NCI-H1105 (cell line): ENCODE data around the gene SAMD10.
"Not testable (repeated sequence)": the region's sequence is repeated elsewhere in the genome, so short reads cannot be mapped to it uniquely, and the experiment has no call there.

Source experiments
- DNase-seq: peaks from one replicate; lab custom pipeline; 2025; lab: John Stamatoyannopoulos, UW

SAMD10 gene

DNA sequence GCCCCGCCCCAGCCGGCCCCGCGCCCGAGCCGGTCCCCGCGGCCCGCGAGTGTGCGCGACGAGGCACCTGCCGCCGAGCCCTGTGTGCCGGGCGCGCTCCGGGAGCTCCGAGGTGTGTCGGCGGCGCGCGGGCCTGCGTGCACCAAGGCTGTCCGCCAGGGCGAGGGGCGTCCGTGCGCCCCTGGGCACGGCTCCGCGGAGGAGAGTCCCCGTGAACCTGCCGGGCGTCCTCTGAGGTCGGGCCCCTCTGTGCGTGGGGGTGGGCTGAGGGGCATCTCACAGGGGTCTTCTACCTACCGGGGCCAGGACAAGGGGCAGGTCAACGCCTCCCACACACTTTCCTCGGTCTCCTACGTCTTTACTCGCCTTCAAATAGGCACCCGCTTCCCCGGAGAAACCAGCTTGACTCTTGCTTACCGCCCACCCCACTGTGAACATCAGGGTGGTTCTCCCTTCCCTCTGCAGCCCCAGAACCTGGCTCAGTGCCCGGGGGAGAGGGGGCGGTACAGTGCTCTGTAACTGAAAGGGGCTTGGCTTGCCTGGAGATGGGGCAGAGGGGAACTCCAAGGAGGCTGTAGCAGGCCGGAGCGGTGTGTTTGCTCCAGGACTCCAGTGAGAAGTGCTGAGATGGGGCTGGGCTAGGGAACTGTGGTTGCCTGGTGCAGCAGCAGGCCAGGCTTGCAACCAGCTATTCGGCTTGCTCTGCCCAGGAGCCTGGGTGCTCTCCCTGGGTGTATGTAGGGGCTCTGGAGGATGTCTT lies at the start of gene SAMD10:
TSS of gene SAMD10 (minus strand) at position 86 of the 760 bp plus-strand sequence. CDS start 175 bp downstream, outside the sequence.
- DNase-seq: peak; percentile 52

DNA sequence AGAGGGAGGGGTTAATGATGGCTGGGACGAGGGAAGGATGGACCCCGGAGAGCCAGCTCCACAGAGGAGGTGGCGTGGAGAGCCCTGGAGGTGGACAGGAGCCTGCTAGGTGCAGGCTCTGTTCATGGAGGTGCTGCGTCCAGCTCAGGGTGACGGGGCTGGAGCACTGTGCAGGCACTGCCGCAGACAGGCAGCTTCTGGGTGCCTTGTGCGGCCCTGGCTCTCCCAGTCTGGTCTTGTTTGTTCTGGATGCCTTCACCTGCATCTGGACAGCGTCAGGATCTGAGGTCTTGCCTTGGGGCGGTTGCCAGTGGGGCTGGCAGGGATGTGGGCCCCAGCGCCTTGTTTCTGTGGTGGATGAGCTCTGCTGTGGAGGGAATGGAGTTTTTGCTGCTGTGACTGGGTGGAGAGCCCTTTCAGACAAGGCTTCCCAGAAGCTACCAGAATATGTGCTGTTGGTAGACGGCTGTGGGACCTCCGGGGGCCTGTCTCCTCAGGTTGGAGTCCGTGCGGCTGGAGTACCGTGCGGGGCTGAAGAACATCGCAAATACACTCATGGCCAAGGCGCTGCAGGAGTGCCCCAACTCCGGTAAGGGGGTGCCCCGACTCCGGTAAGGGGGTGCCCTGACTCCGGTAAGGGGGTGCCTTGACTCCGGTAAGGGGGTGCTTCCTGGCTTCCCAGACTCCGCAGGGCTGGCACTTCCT lies 48.7 kb upstream of the SAMD10 start:
- DNase-seq: no peak

DNA sequence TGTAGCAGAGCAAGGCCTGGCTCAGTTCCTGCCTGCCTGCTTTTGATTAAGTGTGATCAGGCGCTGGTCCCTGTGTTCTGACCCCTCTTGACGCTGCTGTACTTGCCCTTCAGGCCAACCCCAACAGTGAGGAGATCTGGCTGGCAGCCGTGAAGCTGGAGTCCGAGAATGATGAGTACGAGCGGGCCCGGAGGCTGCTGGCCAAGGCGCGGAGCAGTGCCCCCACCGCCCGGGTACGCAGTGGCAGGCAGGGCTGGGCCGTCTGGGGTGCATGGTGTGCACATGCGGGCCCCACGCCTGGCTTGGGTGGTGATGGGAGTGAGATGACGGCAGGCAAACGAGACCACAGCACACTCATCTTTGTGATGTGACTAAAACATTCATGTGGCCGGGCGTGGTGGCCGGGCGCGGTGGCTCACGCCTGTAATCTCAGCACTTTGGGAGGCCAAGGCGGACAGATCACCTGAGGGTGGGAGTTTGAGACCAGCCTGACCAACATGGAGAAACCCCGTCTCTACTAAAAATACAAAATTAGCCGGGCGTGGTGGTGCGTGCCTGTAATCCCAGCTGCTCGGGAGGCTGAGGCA lies 46.5 kb upstream of the SAMD10 start:
- no peak for DNase-seq

DNA sequence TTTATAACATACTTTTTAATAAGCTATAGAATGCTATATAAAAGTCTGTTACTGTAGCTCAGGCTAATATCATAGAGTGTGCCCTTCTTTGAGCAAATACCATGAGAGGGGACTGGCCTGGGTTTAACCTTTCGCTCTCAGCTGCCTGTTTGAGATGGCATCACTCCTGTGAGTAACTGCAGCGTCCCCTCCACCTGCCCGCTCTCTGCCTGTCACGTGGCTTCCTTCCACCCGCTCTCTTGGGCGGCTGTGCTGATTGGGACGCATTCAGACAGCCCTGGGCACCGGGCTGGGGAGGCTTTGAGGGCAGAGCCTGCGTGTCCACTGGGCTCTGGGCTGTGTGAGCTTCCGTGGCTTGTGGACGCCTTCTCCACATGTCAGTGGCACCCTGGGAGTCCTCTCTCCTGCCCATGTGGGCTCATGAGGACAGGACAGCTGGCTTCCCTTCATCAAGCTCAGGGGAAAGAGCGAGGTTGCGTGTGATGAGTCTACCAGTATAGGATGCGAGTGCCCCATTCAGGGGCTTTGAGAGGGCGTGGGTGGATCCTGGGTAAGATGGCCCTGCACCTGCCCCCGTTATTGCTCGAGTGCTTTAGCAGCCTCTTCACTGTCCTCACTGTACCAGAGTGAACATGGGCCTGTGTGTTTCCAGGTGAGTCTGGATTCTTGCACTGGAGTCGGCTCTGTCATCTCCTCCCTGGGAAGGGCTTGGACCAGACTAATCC lies 45.8 kb upstream of the SAMD10 start:
- no peak for DNase-seq

DNA sequence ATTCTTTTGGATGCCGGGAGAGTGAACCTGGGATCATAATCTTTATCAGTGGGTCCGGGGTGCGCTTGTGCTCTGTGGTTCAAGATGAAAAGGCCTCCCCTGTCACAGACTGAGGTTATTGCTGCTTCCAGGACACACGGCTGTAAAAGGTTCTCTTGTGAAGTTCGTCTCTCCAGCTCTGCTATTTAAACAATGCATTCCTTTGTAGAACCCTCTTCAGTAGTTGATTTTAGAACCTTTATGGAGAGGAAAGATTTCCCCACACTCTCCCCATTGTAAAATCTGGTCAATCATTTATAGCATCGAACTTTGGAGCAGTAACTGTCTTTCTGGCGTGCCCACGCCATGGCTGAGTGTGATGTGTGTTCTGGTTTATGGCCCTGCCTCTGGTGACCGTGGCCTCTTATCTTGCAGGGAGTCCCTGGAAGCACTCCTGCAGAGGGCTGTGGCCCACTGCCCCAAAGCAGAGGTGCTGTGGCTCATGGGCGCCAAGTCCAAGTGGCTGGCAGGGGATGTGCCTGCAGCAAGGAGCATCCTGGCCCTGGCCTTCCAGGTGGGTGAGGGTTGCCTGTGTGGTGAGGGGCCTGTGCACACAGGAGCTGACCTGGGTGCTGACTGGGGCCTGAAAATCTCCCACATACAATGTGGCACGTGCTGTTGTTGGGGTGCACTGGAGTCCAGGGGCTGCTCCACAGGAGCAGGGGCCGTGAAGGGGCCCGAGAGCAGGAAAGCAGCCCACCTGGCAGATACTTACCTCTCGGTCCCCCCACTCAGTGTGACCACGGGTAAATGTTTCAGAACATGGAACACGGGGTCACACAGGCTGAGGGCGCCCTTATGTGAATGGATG lies 44.9 kb upstream of the SAMD10 start:
- no peak for DNase-seq

DNA sequence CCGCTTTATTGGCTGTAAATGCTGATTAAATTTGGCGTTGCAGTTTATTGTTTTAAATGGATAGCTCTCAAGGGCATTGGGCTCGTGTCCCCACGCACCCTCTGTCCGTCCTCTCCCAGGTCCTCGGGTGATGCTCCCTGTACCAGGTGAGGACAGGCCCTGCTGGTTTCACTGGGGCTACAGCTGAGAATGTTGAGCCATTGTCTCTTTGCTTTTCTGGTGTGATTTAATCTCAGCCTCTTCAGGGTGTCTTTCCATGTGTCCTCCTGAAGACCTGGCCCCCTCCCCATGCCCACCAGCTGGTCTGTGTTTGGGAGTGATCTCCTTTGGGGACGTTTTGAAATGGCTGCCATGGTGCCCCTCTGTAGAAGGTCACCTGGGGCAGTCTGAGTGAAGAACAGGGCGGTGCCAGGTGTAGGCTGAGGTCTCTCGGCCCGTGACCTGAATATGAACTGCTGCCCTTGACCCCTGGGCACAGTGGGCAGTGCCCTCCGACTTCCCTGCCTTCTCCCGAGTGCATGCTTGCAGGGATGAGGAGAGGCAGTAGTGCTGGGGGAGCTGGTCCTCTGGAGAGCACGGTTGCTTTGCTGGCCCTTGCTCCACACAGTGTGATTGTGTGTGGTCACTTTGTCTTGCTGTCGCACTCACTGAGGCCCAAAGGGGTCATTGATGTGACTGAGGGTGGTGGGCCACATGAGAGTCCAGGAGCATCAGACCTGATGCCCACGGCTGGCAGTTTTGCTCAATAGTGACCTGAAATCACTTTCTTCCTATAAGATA lies 44.1 kb upstream of the SAMD10 start:
- DNase-seq: no peak

DNA sequence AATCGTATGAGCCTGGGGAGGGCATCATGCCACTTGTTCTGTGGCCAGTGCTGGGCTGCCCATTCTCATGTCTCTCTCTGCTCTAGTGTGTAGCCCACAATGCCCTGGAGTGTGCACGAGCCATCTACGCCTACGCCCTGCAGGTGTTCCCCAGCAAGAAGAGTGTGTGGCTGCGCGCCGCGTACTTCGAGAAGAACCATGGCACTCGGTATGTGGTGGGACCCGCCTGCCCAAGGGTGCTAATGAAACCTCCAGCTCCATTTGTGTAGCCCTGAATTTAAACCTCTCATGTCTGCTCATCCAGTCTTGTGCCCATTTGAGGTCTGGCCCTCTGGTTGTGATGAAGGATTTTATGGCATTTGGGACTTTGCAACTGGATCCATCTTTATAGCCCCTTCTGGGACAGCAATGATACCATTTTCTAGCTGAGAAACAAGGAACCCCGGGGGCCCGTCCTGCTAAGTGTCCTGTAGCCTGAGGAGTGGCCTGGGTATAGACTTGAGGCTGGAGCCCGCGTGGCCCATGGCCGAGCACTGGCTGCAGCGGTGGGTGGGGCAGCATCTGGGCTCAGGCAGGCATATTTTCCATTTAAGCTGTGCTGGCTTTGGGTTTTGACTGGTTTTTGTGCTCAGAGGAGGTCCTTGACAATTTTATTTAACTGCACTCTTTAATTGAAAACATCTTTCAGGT lies 43.4 kb upstream of the SAMD10 start:
- no peak for DNase-seq

DNA sequence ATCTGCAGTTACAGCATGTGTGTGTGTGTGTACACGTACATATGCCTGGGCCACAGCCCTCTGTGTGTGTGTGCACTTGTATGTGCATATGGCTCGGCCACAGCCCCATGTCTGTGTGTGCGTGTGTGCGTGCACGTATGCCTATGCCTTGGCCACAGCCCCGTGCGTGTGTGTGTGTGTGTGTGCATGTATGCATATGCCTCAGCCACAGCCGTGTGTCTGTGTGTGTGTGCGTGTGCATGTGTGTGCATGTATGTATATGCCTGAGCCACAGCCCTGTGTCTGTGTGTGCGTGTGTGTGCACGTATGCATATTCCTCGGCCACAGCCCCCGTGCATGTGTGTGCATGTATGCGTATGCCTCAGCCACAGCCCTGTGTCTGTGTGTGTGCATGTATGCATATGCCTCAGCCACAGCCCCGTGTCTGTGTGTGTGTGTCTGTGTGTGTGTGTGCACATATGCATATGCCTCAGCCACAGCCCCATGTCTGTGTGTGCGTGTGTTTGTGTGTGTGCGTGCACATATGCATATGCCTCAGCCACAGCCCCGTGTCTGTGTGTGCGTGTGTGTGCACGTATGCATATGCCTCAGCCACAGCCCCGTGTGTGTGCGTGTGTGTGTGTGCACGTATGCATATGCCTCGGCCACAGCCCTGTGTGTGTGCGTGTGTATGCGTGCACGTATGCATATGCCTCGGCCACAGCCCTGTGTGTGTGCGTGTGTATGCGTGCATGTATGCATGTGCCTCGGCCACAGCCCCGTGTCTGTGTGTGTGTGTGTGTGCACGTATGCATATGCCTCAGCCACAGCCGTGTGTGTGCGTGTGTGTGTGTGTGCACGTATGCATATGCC lies 41.9 kb upstream of the SAMD10 start:
- DNase-seq: no peak

DNA sequence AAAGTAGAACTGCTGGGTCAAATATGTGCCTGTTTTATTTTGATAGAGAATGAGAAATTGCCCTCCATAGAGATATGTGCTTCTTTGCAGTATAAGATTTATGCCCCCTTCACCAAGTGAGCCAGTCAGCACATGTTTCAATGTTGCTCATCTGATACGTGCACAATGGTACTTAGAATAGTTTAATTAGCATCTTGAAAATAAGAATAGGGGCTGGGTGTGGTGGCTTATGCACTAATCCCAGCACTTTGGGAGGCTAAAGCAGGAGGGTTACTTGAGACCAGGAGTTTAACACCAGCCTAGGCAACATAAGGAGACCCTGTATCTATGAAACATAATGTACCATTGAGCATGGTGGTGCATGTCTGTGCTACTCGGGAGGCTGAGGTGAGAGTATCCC lies 36.2 kb upstream of the SAMD10 start:
- DNase-seq: no peak

DNA sequence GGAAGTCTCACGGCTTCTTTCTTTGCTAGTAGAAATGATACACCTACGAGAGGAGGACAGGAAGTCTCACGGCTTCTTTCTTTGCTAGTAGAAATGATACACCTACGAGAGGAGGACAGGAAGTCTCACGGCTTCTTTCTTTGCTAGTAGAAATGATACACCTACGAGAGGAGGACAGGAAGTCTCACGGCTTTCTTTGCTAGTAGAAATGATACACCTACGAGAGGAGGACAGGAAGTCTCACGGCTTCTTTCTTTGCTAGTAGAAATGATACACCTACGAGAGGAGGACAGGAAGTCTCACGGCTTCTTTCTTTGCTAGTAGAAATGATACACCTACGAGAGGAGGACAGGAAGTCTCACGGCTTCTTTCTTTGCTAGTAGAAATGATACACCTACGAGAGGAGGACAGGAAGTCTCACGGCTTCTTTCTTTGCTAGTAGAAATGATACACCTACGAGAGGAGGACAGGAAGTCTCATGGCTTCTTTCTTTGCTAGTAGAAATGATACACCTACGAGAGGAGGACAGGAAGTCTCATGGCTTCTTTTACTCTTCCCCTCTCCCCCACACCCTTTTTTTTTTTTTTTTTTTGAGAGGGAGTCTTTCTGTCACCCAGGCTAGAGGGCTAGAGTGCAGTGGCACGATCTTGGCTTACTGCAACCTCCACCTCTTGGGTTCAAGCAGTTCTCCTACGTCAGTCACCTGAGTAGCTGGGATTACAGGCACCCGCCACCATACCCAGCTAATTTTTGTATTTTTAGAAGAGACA lies 33.1 kb upstream of the SAMD10 start:
- DNase-seq: not testable (repeated sequence)

DNA sequence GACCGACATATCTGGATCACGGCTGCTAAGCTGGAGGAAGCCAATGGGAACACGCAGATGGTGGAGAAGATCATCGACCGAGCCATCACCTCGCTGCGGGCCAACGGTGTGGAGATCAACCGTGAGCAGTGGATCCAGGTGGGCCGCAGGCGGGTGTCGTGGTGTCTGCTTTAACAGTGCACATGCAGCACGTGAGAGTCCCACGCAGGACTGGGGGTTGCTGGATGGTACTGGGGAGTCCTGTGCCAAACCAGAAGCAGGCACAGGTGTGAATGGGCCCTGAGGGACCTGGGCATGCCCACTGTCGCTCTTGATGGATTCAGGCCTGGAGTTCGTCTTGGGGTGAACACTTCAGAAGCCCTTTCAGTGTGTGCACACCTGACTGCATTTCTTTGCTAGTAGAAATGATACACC lies 31.9 kb upstream of the SAMD10 start:
- no peak for DNase-seq

DNA sequence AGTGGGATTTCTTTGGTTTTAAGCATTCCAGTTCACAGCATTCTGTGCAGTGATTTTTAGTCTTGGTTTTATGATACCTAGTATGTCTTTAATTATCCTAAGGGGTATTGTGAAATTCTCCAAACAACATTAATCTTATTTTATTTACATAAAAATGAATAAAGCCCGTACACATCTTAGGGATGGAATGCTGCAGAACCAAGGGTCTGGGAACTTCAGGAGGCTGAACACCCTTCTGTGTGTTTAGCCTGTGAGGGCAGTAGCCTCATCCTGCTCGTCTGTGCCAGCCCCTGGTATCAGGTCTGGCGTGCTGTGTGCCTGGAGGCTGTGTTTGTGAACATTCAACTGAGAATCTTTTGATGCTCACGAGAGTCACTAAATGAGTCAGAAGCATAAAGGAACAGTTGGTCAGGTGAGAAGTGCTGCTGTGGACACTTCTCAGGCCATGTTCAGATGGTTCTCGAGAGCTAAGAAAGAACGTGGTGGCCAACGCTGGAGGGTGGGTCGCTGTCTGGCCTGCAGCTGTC lies 31.3 kb upstream of the SAMD10 start:
- DNase-seq: no peak

DNA sequence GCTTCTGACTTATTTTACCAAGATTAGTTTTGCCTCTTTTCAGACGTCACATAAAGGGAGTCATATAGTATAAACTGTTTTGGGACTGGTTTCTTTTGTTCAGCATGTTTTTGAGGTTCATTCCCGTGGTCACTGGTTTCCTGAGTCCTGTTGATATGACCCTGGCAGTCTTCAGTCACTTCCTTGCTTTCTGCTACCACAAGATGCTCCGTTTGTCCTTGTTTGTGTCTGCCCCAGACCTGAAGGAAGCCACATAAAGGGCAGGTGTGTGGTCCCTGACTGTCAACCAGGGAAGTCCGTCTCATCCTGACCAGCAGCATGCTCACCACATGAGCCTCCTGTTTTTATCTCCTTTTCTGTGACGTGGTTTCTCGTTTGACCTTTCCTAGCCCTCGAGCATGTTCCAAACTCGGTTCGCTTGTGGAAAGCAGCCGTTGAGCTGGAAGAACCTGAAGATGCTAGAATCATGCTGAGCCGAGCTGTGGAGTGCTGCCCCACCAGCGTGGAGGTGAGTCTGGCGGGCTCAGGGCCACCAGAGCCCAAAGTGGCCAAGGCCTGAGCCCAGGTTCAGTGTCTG lies 30.5 kb upstream of the SAMD10 start:
- DNase-seq: no peak

DNA sequence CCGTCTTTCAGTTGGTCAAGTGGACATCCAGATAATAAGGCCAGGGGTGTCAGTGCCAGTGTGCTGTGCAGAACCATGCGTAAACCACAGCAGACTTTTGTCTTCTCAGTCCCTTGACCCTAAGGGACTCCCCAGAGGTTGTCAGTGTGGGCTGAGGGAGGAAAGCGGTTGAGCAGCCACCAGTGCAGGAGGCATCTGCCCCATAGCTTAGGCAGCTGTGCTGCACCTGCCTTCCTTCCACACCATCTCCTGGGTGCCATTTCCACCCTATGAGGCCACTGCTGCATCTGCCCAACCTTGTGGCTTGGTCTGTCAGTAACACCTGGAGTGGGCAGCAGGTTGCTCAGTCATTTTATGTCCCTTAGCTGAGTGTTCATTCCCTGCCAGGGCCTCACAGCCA lies 27.5 kb upstream of the SAMD10 start:
- DNase-seq: no peak

DNA sequence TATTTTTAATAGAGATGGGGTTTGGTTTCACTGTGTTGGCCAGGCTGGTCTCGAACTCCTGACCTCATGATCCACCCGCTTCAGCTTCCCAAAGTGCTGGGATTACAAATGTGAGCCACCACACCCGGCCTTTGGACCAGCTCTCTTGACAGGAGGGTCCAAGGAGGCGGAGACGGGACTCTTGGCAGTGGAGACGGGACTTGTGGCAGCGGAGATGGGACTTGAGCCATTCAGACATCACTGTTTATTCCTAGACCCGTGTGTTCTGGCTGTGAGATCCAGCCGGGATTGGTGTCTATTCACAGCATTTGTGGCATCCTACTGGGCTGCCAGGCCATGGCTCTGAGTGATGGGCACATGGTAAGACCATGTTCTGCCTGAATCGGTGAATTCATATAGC lies 27.0 kb upstream of the SAMD10 start:
- DNase-seq: no peak

DNA sequence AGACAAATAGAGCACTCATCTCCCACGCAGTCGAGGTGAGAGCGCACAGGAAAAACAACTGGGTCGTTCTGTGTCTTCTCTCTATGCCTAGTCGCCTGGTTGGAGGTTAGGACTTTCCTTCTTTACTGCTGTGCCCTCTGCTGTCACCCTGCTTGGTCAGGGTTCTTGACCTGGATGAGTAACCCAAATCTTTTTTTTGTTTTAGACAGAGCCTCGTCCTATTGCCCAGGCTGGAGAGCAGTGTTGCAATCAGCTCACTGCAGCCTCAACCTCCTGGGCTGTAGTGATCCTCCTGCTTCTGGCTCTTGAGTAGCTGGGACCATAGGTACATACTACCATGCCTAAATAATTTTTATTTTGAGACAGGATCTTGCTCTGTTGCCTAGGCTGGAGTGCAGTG lies 26.0 kb upstream of the SAMD10 start:
- no peak for DNase-seq

DNA sequence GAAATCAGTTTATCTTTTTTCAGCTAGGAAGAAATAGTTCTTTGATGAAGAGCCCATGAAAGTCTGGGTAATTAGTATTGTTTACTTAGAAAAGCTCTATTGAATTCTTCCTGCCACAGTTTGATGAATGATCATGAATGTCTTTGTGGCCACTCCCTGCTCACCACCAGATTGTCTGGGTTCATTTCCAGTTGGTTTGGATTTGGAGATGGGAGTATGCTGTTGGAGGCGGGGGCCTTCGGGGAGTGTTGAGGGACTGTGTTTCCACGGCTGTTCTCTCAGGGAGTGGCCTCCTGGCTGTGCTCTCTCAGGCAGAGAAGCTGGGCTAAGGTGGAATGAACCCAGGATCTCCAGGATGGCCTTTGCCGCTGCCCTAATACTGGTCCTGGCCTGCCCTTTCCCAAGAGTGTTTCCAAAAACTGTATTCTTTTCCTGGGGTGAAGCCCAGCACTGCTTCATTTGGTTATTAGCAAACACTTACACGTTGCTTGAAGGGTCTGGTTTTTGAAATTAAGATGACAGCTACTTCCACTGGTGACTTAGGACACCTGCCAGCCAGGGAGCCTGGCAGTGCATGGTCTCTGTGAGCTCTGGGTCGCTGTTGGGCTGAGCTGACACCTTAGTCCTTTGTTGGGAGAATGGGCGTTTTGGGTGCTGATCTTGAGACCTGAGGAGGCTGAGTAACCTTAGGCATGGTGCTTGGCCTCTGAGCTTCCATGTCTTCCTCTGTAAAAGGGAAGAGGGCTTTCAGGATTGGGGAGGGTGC lies 24.7 kb upstream of the SAMD10 start:
- no peak for DNase-seq
